Measurements from ENCODE around the gene TMEM132C.
A peak's percentile ranks its signal among the peaks of the same experiment; 100 is the strongest.

The TMEM132C gene

GRCh38 chr12:128353301-128353700 is 86.3 kb downstream of the TMEM132C start:
- DNase-seq, result no peak

- no peak for DNase-seq
Measured at GRCh38 chr12:128356547-128356946, 89.6 kb downstream of the TMEM132C start.

- DNase-seq, result no peak
Measured at GRCh38 chr12:128361400-128361995, 94.5 kb downstream of the TMEM132C start.

GRCh38 chr12:128365032-128365431 is 98.1 kb downstream of the TMEM132C start:
- DNase-seq, result no peak

GRCh38 chr12:128365651-128366231 is 98.8 kb downstream of the TMEM132C start:
- no peak for DNase-seq

- no peak for DNase-seq
Measured at GRCh38 chr12:128367961-128368360, 101.0 kb downstream of the TMEM132C start.

GRCh38 chr12:128381541-128381940 is 114.6 kb downstream of the TMEM132C start:
- DNase-seq, result no peak

GRCh38 chr12:128381946-128382345 is 115.0 kb downstream of the TMEM132C start:
- no peak for DNase-seq

GRCh38 chr12:128382946-128383345 is 116.0 kb downstream of the TMEM132C start:
- no peak for DNase-seq

- no peak for DNase-seq
Measured at GRCh38 chr12:128383357-128383937, 116.5 kb downstream of the TMEM132C start.

GRCh38 chr12:128385736-128386135 is 118.8 kb downstream of the TMEM132C start:
- no peak for DNase-seq

GRCh38 chr12:128387811-128388422 is 120.9 kb downstream of the TMEM132C start:
- DNase-seq, result no peak

GRCh38 chr12:128388461-128389000 is 121.6 kb downstream of the TMEM132C start:
- peak; percentile 57 for DNase-seq

- no peak for DNase-seq
Measured at GRCh38 chr12:128393346-128393745, 126.4 kb downstream of the TMEM132C start.

- peak; percentile 47 for DNase-seq
Measured at GRCh38 chr12:128394137-128394536, 127.2 kb downstream of the TMEM132C start.

GRCh38 chr12:128399253-128399652 is 132.3 kb downstream of the TMEM132C start:
- no peak for DNase-seq

- no peak for DNase-seq
Measured at GRCh38 chr12:128402486-128403243, 135.7 kb downstream of the TMEM132C start.

GRCh38 chr12:128408669-128409068 is 141.7 kb downstream of the TMEM132C start:
- no peak for DNase-seq

GRCh38 chr12:128415036-128415560 is 148.1 kb downstream of the TMEM132C start:
- no peak for DNase-seq

- DNase-seq, result no peak
Measured at GRCh38 chr12:128418944-128419343, 152.0 kb downstream of the TMEM132C start.

GRCh38 chr12:128420163-128420562 is 153.2 kb downstream of the TMEM132C start:
- DNase-seq, result no peak

GRCh38 chr12:128421375-128421774 is 154.4 kb downstream of the TMEM132C start:
- no peak for DNase-seq

- no peak for DNase-seq
Measured at GRCh38 chr12:128423205-128423604, 156.2 kb downstream of the TMEM132C start.

Measured in NCI-H2171 treated with DMSO at 0.1 percent for 48 hours (cell line).